K562 (cell line): ENCODE measurements around the gene CSNK2A1. TPM values are rescaled to one million over a fixed set of nuclear protein-coding genes. Genes with fewer than 3 reads are reported as not detected.

Experiments
- BMI1 ChIP-seq: fragments of 150-350 bp; IDR thresholded peaks from 2 replicates; pipeline ENCODE4 v1.6.1; 2014; ENCODE audit warnings: low read length
- CCNT2 ChIP-seq: IDR thresholded peaks from 2 replicates; pipeline ENCODE4 v1.6.1; 2011; ENCODE audit warnings: borderline replicate concordance, low read depth, mild to moderate bottlenecking, moderate library complexity, mixed read lengths, low read length; ENCODE audit not compliant: insufficient read length; ENCODE audit errors: extremely low read depth
- CHCHD3 ChIP-seq: fragments of 250-450 bp; sonication (Bioruptor Pico); IDR thresholded peaks from 2 replicates; pipeline ENCODE4 v2.1.2; 2022; ENCODE audit warnings: mild to moderate bottlenecking
- HDAC1 ChIP-seq, 2 experiments: fragments of 450-650 bp; IDR thresholded peaks; 2 replicates each; pipeline ENCODE4 v1.6.1; 2016 to 2017; ENCODE audit warnings: inconsistent platforms in 1 of 2, mild to moderate bottlenecking in 1 of 2, moderate library complexity in 1 of 2
- HDAC2 ChIP-seq: fragments of 450-650 bp; IDR thresholded peaks from 2 replicates; pipeline ENCODE4 v1.6.1; 2016; ENCODE audit warnings: mild to moderate bottlenecking
- KLF13 ChIP-seq: fragments of 450-650 bp; IDR thresholded peaks from 2 replicates; pipeline ENCODE4 v1.6.1; 2016; ENCODE audit warnings: missing genetic modification characterization, low read depth, mild to moderate bottlenecking, missing compliant biosample characterization, moderate library complexity, borderline replicate concordance
- NCOA2 ChIP-seq, 2 experiments: fragments of 450-650 bp; IDR thresholded peaks; 2 replicates each; pipeline ENCODE4 v1.6.1; 2018; ENCODE audit warnings: mild to moderate bottlenecking in 2 of 2, moderate library complexity in 1 of 2; ENCODE audit not compliant: partially characterized antibody in 2 of 2
- NKRF ChIP-seq: fragments of 450-650 bp; IDR thresholded peaks from 2 replicates; pipeline ENCODE4 v1.6.1; 2016; ENCODE audit warnings: borderline replicate concordance
- PHTF2 ChIP-seq: fragments of 250-450 bp; sonication (Bioruptor Pico); IDR thresholded peaks from 2 replicates; pipeline ENCODE4 v1.5.0; 2021; ENCODE audit warnings: mild to moderate bottlenecking
- SMC3 ChIP-seq: conservative IDR thresholded peaks from 2 replicates; pipeline ENCODE4 v1.6.1; 2011; ENCODE audit warnings: low read depth, low read length, improper control_type of control experiment; ENCODE audit not compliant: insufficient read depth
- TBL1XR1 ChIP-seq, 2 experiments: IDR thresholded peaks; 2 replicates each; pipeline ENCODE4 v1.6.1; 2012; ENCODE audit warnings: improper control_type of control experiment in 2 of 2, low read length in 2 of 2, mild to moderate bottlenecking in 1 of 2
- XRCC5 ChIP-seq: fragments of 200-400 bp; formaldehyde crosslinking; IDR thresholded peaks from 2 replicates; pipeline ENCODE4 v1.6.1; 2017; ENCODE audit warnings: low read depth, mild to moderate bottlenecking, low read length
- ZKSCAN8 ChIP-seq: fragments of 200-800 bp; sonication (Bioruptor generic); IDR thresholded peaks from 2 replicates; pipeline ENCODE4 v1.6.1; 2016; ENCODE audit warnings: missing genetic modification characterization, missing compliant biosample characterization
- ZNF133 ChIP-seq: fragments of 250-450 bp; sonication (Bioruptor Pico); IDR thresholded peaks from 2 replicates; pipeline ENCODE4 v1.4.0; 2020; ENCODE audit warnings: mild to moderate bottlenecking
- ZNF592 ChIP-seq: fragments of 450-650 bp; IDR thresholded peaks from 2 replicates; pipeline ENCODE4 v1.6.1; 2017; ENCODE audit warnings: antibody characterized with exemption, mild to moderate bottlenecking
- ZNF77 ChIP-seq: fragments of 250-450 bp; sonication (Bioruptor Pico); IDR thresholded peaks from 2 replicates; pipeline ENCODE4 v1.5.0; 2020
- polyA plus RNA-seq, 8 experiments: library from polyadenylated mRNA; depleted of rRNA in 4 of 8; stranded (reverse) in 5 of 8; unstranded in 3 of 8; fragments of >200 nt; fragmentation: Nextera tagmentation in 2 of 8; fragmentation: Illumina TruSeq in 1 of 8; extraction: Ambion mirVana in 2 of 8; extraction: Trizol in 1 of 8; gene quantifications; 2 replicates each; pipeline versions ENCODE4 v1.2.1 to v1.2.3, GENCODE V29; 2011 to 2014; ENCODE audit warnings: inconsistent platforms in 1 of 8, missing spikeins in 1 of 8
- total RNA-seq, 7 experiments: library from RNA; depleted of rRNA in 6 of 7; stranded (reverse); fragments of >200 nt in 6 of 7; fragmentation: Illumina TruSeq in 2 of 7; extraction: Trizol in 2 of 7; gene quantifications; 2 replicates each; pipeline versions ENCODE4 v1.2.1 to v1.2.3, GENCODE V29; 2011 to 2021; ENCODE audit warnings: low replicate concordance in 1 of 7
- TF ChIP-seq, protein P1 (sequence below): IDR thresholded peaks from 2 replicates; pipeline ENCODE4 v1.6.1; 2011; ENCODE audit warnings: borderline replicate concordance, low read depth, mild to moderate bottlenecking, moderate library complexity, low read length; ENCODE audit not compliant: insufficient read depth, poor library complexity, severe bottlenecking
- TF ChIP-seq, protein P2 (sequence below): fragments of 250-450 bp; sonication (Bioruptor Pico); IDR thresholded peaks from 2 replicates; pipeline ENCODE4 v1.8.0; 2022; ENCODE audit warnings: moderate library complexity, mild to moderate bottlenecking, inconsistent platforms

CSNK2A1 gene
- total and polyA plus RNA-seq, 9 of the 15 experiments (the other 6 are each of a cell fraction or from before 2014, with no cell fraction given), result 71.0 to 251 (median 103) TPM

- TF ChIP-seq NKRF, result no peak
- no peak for TF ChIP-seq ZKSCAN8 (CRISPR knock-in tag)
- TF ChIP-seq, protein P1, sequence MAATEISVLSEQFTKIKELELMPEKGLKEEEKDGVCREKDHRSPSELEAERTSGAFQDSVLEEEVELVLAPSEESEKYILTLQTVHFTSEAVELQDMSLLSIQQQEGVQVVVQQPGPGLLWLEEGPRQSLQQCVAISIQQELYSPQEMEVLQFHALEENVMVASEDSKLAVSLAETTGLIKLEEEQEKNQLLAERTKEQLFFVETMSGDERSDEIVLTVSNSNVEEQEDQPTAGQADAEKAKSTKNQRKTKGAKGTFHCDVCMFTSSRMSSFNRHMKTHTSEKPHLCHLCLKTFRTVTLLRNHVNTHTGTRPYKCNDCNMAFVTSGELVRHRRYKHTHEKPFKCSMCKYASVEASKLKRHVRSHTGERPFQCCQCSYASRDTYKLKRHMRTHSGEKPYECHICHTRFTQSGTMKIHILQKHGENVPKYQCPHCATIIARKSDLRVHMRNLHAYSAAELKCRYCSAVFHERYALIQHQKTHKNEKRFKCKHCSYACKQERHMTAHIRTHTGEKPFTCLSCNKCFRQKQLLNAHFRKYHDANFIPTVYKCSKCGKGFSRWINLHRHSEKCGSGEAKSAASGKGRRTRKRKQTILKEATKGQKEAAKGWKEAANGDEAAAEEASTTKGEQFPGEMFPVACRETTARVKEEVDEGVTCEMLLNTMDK, result no peak
- TF ChIP-seq XRCC5, result 0 out of 2 replicates have a peak, but pooled peaks have one; percentile 51
- no peak for TF ChIP-seq KLF13 (tag)
- TF ChIP-seq, protein P2, sequence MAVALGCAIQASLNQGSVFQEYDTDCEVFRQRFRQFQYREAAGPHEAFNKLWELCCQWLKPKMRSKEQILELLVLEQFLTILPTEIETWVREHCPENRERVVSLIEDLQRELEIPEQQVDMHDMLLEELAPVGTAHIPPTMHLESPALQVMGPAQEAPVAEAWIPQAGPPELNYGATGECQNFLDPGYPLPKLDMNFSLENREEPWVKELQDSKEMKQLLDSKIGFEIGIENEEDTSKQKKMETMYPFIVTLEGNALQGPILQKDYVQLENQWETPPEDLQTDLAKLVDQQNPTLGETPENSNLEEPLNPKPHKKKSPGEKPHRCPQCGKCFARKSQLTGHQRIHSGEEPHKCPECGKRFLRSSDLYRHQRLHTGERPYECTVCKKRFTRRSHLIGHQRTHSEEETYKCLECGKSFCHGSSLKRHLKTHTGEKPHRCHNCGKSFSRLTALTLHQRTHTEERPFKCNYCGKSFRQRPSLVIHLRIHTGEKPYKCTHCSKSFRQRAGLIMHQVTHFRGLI (CRISPR knock-in tag), result no peak
- TF ChIP-seq CHCHD3 (CRISPR knock-in tag), result no peak
- TF ChIP-seq HDAC1 (IDR thresholded peaks at IDR 0.05), result no peak
- TF ChIP-seq ZNF77 (CRISPR knock-in tag), result no peak
- TF ChIP-seq ZNF592, result 0 out of 2 replicates have a peak, but pooled peaks have one; percentile 1
- no peak for TF ChIP-seq PHTF2 (CRISPR knock-in tag)
- no peak for TF ChIP-seq NCOA2 (IDR thresholded peaks at IDR 0.05; ENCODE audit: partially characterized antibody in 2 of 2)
- TF ChIP-seq TBL1XR1 (IDR thresholded peaks at IDR 0.05; ENCODE audit: low read length in 2 of 2), result no peak
- TF ChIP-seq HDAC2, result no peak
- no peak for TF ChIP-seq BMI1
- TF ChIP-seq SMC3, result peak; percentile 92
- TF ChIP-seq ZNF133 (CRISPR knock-in tag), result no peak
- no peak for TF ChIP-seq CCNT2
Observed at GRCh38 chr20:561437-562231, 18.0 kb upstream of the CSNK2A1 start (continued).
